ENCODE results near the gene NPIPA5. TPM values are rescaled to one million over a fixed set of nuclear protein-coding genes. Genes with fewer than 3 reads are reported as not detected.

NPIPA5 gene
- total and polyA plus RNA-seq, 2 of the 13 experiments (the other 11 are each of a cell fraction or from before 2014, with no cell fraction given) = 9.7 to 21.5 TPM

- TF ChIP-seq MEIS2 (CRISPR knock-in tag; IDR thresholded peaks at IDR 0.05) = 0 out of 2 replicates have a peak, but pooled peaks have one; percentile 16
- TF ChIP-seq KAT8 (CRISPR knock-in tag; IDR thresholded peaks at IDR 0.05) = peak; percentile 76
- TF ChIP-seq MXD1 (CRISPR knock-in tag; IDR thresholded peaks at IDR 0.05) = no peak
- TF ChIP-seq SMARCC2 (IDR thresholded peaks at IDR 0.05) = peak; percentile 87; the same call in 1 of the 2 replicates
- peak; percentile 81; the same call in 1 of the 2 replicates for TF ChIP-seq ZNF737 (CRISPR knock-in tag; IDR thresholded peaks at IDR 0.05; ENCODE audit: borderline replicate concordance)
- no peak for TF ChIP-seq NR0B2 (CRISPR knock-in tag; IDR thresholded peaks at IDR 0.05)
- TF ChIP-seq GABPB1 (CRISPR knock-in tag; IDR thresholded peaks at IDR 0.05) = 0 out of 2 replicates have a peak, but pooled peaks have one; percentile 18
- TF ChIP-seq ZFP82 (CRISPR knock-in tag; IDR thresholded peaks at IDR 0.05; ENCODE audit: borderline replicate concordance) = no peak
- peak; percentile 65; the same call in 1 of the 2 replicates for TF ChIP-seq POGZ (CRISPR knock-in tag; IDR thresholded peaks at IDR 0.05)
- TF ChIP-seq HOXA9 (CRISPR knock-in tag; IDR thresholded peaks at IDR 0.05; ENCODE audit: borderline replicate concordance) = no peak
- TF ChIP-seq ZFP90 (CRISPR knock-in tag; IDR thresholded peaks at IDR 0.05; ENCODE audit: borderline replicate concordance) = no peak
- TF ChIP-seq TFE3 (CRISPR knock-in tag; IDR thresholded peaks at IDR 0.05) = peak; percentile 49; the same call in 1 of the 2 replicates
- 0 out of 2 replicates have a peak, but pooled peaks have one; percentile 29 for TF ChIP-seq STAT5B (CRISPR knock-in tag; IDR thresholded peaks at IDR 0.05)
- TF ChIP-seq SKI (IDR thresholded peaks at IDR 0.05; ENCODE audit: partially characterized antibody) = peak; percentile 73
- TF ChIP-seq ZBTB25 (CRISPR knock-in tag; IDR thresholded peaks at IDR 0.05) = no peak
- TF ChIP-seq JUNB (CRISPR knock-in tag; IDR thresholded peaks at IDR 0.05; ENCODE audit: borderline replicate concordance) = peak; percentile 45; the same call in 1 of the 2 replicates
- TF ChIP-seq CEBPB (IDR thresholded peaks at IDR 0.05; ENCODE audit: borderline replicate concordance, low read depth, low read length) = peak; percentile 96
- no peak; the same call in 1 of the 2 replicates for TF ChIP-seq ZFP91 (CRISPR knock-in tag; IDR thresholded peaks at IDR 0.05; ENCODE audit: borderline replicate concordance)
- TF ChIP-seq TOPORS (CRISPR knock-in tag; IDR thresholded peaks at IDR 0.05) = peak; percentile 18; the same call in 1 of the 2 replicates
- TF ChIP-seq IRF1 (CRISPR knock-in tag; IDR thresholded peaks at IDR 0.05; ENCODE audit: low read depth) = peak; percentile 58; the same call in 1 of the 2 replicates
- no peak for TF ChIP-seq ZNF549 (CRISPR knock-in tag; IDR thresholded peaks at IDR 0.05)
Measured at GRCh38 chr16:15398618-15399316, 20.7 kb upstream of the NPIPA5 start (continued).

Measured in HepG2 (cell line).